SKM-1 treated with dmso at 0.1 percent for 144 hours (cell line): ENCODE results near the gene PACRG.

Source experiments
- DNase-seq: peaks from one replicate; lab custom pipeline; 2025; ENCODE audit not compliant: unreplicated experiment; lab: John Stamatoyannopoulos, UW

Gene PACRG

DNA sequence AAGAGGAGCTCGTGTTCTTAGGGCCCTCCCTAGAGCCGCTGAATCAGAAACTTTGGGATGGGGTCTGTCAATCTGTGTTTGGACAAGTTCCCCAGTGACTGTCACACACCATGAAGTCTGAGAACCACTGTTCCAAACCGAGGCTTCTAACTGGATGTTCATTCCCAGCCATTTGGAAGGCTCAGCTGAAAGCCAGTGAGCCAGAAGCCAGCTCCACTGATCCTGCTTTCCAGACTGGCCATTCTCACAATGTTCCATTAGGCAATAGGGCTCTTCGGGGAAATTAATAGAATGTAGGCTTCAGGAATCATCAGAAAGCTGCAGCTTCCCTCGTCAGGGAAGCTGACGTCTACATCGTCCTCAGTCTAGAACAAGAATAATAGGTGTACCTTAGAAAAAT lies 595.9 kb downstream of the PACRG start:
- DNase-seq = no peak

DNA sequence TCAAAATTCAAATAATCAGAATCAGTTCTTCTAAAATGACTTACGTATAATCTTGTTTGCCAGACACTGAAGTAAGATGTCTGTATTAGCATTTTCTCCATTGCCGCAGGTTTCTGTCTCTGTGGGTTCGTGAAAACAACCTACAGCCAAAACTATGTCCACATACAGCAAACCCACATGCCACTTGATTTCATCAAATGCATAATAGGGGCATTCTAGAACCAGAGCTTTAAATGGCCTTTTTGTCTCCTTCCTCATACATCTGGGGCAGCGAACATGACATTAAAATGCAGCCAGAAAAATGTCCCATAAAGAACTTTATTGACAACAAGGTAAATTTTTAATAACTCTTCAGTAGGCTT lies 596.5 kb downstream of the PACRG start:
- DNase-seq = no peak

DNA sequence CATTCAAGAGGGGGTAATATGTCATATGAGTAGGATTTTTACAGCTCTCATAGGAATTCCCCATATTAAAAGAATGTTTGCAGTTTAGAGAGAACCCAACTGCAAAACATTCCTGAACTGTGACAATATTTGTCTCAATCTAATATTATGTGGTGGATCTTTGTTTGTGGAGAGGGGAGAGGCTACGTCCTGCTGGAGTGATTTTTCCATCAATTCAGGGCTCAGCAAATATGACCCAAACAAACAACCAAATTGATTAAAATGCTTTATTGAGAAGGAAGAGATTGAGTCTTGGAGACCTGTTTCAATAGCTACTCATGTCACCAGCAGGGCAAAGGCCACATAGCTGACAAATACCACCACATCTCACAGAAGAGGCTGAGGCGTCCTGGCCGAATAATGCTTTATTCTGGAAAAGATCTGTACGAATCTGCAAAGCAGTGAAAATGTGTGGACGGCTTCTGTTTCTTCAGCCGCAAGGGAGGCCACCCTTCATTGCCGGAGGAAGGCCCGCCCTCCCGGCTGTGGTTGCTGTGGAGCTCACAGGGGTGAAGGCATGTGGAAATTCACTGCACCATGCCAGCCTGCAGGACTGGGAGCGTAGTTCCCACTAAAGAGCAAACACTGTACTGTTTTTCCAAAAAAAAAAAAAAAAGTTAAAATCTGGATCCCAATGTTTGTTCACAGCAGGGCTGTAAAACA lies 597.1 kb downstream of the PACRG start:
- no peak for DNase-seq

DNA sequence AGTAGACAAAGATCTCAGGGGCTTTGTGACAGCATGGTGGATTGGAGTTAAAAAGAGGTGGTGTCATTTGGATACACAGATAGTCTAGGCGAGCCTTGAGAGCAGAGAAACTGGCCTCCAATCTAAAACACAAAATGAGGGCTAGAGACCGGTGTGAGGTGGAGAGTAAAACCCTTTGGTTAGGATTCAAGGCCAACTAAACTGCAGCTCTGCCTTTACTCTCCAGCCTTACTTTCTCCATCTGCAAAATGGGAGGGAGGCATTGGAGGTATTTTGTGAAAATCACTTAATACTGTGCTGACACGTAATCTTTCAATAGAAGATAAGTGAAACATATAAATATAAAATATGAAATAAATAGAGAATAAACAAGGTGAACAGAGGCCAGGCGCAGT lies 597.6 kb downstream of the PACRG start:
- no peak for DNase-seq

DNA sequence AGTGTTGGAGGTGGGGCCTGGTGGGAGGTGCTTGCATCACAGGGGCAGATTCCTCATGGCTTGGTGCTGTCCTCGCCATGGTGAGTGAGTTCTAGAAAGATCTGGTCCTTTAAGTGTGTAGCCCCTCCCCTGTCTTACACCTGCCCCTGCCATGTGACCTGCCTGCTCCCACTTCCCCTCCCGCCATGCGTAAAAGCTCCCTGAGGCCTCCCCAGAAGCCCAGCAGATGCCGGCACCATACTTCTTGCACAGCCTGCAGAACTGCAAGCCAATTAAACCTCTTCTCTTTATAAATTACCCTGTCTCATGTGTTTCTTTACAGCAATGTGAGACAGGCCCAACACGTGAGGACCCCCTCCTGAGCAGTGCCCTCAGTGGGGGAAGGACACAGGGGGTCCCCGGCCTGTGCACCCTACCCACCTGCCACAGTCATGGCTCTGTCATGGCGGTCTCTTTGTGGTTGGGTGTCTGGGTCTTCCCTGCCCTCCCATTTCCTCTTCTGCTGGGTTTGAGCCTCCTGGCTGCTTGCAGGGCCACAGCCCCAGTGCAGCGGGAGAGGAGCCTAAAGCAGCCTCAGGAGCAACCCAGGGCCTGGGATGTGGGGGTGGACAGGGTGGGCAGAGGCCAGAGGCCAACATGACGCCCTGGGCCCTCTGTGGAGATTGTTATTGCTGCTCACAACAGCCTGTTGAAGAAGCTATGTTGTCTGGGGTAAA lies 599.5 kb downstream of the PACRG start:
- DNase-seq = no peak

DNA sequence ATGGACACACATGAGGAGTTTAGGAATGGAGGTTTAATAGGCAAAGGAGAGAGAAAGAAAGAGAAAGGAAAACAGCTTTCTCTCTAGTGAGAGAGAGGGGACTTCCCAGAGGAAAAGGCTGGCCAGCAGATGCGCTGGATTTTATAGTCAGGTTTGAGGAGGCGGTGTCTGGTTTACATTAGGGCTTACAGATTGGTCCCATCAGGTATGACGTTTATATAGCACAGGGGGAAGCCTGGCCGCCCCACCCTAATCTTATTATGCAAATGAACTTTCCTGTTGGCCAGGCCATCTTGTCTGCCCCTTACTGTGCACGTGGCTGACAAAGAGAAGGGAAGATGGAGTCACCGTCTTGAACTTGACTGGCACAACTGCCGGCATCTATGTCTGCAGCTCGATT lies 600.1 kb downstream of the PACRG start:
- DNase-seq = no peak

DNA sequence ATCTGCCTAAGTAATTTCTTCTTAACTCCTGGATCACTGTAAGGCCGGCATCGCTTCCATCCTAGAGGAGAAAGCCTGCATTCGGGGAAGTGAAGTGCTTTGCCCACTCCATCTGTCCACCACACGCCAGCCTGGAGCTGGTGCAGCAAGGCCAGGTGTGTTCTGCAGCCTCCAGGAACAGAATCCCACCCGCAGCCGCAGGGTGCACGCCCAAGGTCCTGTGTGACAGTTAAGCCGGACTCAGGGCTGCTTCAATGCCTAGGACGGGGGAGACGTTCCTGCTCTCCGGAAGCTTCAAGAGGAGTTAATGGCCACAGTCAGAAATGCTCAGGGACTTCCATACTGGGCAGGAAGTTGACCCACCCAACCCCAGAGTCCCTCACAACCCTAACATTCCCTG lies 600.6 kb downstream of the PACRG start:
- DNase-seq = no peak

DNA sequence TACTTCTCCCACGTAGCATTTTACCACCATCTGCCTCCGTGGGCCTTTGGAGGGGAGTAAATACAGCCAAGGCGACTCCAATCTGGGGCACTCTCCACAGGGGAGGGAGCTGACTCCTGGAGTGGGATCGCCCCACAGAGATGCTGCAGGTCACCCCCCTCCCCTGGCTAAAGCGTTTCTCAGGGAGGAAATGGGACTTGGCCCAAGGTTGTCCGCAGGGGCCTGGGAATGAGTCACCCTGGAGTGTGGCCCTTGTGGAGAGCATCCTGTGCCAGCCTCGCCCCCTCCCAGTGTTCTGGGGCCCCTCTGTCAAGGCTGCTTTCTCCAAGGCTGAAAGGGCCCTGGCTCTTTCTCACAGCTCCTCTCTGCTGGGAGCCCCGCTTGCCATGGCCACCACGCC lies 602.2 kb downstream of the PACRG start:
- no peak for DNase-seq

DNA sequence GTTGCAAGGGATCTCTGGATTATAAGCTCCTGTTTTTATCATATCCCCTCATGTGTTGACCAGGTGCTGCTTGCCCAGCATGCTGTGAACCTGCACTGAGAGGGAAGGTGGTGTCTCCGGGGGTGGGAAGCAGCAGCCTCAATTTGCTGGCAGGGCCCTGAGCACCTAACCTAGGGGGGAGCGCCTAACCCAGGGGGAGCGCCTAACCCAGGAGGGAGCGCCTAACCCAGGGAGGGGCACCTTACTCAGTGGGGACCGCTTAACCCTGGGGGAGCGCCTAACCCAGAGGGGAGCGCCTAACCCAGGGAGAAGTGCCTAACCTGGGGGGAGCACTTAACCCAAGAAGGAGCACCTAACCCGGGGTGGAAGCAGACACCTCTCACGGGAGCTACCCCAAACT lies 603.5 kb downstream of the PACRG start:
- DNase-seq = no peak

DNA sequence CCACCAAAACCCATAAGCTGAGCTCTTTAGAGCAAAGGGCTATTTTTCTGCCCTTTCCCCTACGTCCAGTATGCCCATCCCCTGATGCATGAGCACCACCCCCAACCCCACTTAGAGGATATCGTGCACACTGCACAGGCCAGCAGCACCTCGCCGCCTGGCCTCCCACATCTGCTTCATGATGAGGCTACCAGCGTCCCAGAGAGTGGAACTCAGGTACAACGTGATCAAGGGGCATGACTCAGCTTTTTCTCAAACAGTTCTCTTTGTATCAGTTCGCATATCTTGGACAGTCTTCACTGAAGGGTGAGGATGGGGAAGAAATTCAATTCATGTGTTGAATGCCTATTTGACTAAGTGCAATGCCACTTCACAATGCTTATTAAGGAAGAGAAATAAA lies 604.8 kb downstream of the PACRG start:
- no peak for DNase-seq

DNA sequence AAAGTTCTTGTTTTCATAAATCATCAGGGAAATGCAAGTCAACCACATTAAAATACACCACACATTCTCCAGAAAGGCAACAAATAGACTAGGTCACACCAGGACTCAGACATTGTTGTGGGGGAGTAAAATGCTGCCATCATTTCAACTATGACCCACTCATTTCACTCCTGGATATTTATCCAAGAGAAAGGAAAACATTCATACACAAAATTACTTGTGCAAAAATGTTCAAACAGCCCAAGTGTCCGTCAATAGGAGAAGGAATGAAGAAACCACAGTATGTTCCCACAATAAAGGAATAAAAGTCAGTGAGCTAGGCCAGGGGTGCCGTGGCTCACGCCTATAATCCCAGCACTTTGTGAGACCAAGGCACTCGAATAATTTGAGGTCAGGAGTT lies 605.3 kb downstream of the PACRG start:
- no peak for DNase-seq

DNA sequence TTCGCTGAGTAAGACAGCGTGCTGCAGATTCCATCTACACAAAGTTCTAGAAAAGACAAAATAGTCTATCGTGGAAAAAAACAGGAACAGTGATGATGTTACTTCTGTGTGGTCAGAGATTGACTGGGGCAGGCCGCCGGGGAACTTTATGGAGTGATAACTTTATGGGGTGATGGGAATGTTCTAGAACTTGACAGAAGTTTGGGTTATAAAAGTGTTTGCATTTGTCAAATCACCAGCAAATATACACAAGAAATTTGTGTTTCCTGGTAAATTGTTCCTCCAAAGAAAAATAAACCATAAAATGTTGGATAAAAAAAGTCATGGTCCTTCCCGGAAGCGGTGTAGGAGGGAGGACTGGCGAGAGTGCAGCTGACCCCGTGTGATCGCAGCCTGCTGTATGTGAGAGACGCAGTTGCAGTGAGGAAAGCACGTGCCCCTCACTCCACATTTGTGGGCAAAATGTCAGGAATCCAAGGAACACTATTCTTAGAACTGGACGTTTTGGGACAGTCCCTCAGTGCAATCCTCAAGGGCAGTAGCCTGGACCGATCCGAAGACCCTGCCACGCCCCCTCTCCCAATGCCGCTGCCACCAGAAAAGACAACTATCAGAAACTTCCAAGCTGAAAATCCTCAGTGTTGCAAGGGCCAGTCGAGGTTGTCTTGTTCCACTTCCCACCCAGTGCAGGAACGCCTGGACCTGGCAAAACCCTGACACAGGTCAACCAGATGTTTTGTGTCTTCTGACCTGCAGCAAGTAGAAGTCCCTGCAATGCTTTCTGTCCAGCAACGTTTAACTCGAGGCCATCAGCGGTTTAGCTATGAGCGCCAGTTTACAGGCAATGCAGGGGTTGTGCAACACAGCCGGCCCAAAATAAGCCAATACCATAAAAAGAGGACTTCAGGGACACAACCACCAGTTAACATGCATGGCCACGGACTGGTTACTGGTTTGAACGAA lies 606.2 kb downstream of the PACRG start:
- no peak for DNase-seq

DNA sequence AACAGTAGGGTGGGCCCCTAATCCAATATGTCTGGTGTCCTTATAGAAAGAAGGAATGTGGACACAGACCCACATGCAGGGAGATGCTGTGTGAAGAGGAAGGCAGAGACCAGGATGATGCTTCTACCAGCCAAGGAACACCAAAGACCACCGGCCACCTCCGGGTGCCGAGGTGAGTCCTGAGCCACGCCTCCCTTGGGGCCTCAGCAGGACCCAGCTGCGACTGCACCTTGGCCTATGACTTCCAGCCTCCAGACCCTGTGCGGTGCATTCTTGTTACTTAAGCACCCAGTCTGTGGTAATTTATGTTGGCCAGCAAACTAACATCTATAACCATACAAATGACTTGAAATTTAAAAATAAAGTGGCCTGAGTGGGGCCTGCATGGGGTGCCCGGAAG lies 607.3 kb downstream of the PACRG start:
- DNase-seq = no peak

DNA sequence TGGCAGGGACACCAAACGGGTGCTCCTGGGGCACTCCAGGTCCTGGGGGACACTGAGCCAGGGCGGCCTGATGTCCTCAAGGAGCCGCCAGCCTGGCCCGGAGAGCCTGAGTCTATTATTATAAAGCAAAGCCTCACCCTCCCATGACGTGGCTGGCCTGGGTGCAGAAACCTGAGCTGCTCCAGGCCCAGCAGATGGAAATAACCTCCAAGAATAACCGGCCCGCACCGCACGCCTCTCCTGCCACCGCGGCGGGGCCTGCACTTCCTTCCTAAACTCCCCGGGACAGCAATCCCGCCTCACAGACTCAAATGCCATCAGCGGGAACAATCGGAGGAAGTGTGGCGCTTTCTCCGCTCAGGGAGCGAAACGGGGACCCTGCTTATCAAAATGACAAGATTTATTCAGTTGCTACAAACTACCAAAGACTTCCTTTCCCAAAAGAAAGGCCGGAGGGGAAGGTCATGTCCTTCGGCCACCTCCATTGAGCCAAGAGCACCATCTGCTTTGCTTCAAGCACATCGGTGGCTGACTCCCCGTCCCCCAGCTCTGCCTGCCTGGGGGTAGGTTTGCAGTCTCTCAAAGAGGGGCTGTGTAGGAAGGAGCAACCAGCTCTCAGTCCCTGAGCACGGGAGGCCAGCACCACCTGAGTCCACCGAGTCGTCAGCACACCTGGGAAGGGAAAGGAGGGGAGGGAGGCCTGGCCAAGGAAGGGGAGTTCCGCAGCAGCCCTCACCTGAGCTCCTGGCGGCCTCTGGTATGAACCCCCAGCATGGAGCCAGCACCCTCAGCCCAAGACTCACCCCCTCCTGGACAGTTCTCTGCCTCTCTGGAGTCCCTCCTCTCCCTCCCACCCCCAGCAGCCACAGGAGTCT lies 608.1 kb downstream of the PACRG start:
- no peak for DNase-seq

DNA sequence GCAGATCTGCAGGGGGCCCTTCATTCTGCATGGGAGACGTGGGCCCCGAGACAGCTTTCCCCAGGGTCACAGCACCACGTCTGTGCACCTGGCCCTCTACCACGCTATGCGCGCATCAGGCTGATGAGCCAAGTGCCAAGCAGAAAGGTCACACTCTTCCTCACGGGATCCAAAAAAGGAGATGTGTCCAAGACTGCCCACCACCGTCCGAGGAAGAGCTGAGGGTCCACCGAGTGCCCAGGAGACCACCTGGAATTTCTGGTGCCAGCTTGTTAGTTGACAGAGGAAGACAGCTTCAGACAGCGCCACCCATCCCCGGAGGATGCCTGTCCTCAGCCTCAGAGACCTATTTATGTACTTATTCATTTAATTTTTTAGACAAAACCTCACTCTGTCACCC lies 609.2 kb downstream of the PACRG start:
- DNase-seq = no peak

DNA sequence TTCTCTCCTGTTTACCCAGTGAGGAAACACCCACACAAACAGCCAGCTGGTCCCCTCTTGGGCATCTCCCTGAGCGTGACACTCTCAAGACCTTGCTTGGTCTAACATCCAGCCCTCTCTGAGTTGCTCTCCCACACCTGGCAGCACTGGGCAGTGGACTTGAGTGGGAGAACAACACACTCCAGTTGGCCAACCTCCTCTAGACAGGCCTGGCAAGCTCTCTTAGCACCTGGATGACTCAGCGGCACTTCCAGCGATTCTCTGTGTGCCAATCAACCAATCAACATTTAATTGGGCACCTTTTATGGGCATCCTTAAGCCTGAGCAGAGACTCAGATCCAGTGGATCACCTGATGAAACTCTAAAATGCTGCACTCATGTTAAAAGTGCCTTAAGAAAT lies 610.2 kb downstream of the PACRG start:
- DNase-seq = no peak

DNA sequence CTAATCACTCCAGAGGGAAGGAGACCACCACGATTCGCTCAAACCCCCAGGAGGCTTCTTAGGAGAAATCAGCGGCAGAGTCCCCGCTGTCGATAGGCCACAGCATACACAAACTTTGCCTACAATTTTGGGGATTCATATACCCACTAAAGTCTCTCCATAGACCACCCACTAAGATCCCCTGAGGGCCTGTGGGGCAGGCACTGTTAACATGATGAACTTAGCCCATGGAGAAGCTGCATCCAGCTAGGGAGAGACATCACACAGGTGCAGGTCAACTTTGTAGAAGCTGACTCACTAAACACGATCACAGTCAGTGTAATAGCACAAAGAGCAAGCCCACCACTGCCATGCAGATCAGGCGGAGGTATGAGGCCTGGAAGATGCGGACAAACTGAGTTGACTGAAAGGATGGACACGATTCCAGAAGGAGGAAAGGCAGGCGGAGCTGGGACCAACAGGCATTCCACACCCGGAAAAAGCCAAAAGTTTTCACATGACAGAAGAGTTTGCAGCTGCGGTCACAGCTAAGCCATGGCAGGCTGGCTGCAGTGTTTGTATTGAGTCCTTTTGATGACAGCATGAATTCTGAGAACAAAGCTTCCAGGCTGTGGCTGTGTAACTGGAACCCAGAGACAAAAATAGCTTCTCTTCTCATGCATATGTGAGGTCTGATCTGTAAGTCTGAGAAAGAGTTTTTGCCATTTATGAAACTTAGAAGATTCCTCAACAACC lies 611.1 kb downstream of the PACRG start:
- no peak for DNase-seq

DNA sequence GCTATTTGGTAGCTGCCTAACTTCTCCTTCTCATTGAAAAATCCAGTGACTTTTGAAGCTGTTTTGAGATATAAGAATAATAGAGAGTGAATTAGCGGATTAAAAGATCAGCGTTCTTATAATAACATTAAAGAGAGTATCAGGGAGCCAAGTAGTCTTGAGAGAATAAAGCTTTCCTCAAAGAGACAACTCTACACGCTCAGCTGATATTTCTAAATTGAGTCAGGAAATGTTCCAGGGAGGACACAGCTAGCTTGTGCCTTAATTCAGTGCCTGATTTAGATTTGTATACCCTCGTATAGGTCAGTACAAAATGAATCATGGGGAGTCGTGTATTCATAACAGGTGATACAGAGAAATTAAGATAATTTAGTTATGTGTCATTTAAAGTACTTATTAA lies 611.7 kb downstream of the PACRG start:
- no peak for DNase-seq

DNA sequence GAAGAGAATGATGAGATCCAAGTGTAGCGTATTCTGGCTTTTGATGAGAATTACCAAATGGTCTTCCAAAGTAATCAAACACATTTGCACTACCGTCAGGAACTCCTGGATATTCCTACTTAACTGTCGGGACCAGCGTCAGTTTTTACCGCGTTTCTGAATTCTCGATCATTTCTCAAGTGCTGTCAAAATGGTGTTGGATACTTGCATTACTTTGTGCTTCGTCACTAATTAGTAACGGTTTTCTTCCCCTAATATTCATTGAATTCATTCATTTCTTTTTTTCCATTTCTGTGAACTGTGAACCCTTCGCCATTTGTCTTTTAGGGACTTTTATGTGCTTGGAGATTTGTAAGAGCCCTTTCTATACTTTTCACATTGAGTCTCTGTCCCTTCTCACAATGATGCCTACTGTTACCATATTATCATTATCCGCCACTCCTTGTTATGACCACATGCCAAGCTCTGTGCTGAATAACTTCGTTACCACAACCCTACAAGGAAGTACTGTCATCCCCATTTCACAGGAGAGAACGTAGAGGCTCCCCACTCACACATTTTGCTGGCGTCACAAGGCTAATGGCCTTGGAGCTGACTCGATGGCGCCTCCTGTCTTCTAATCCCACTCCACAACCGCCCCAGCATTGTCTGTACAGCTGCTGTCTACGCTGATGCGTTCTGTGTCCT lies 612.6 kb downstream of the PACRG start:
- DNase-seq = no peak
